ENCODE results near the gene AHCYL2.
"Not testable (repeated sequence)": the region's sequence is repeated elsewhere in the genome, so short reads cannot be mapped to it uniquely, and the experiment has no call there.

AHCYL2 gene

DNA sequence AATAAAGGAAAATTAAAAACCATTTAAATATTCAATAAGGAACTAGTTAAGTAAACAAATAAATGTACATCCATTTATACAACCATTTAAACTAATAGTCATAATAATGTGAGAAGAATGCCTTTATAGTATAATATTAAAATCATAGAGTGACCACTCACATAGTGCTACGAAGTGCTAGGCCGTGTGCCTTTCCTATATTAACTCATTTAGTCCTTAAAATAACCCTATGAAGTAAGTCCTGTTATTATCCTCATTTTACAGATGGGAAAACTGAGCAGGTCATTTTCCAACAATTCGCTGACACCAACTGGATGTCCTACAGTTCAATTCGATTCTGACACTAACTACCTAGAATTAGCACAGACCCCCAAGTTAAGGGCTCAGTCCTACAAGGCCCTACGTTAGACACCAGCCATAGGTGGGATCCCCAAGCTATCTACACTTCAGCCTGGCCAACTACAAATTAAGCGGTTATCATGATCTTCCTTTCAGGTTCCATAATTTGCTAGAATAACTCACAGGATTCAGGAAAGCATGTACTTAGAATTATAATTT, 213.5 kb downstream of the AHCYL2 start:
- DNase-seq (ENCODE audit: extremely low read depth, low read depth): no peak
- H3K4me3 ChIP-seq (replicated peaks; ENCODE audit: low read depth, low read length): no peak overlapping the region
- no peak for TF ChIP-seq CTCF (IDR thresholded peaks at IDR 0.05; ENCODE audit: low read depth, low read length, missing control alignments)

DNA sequence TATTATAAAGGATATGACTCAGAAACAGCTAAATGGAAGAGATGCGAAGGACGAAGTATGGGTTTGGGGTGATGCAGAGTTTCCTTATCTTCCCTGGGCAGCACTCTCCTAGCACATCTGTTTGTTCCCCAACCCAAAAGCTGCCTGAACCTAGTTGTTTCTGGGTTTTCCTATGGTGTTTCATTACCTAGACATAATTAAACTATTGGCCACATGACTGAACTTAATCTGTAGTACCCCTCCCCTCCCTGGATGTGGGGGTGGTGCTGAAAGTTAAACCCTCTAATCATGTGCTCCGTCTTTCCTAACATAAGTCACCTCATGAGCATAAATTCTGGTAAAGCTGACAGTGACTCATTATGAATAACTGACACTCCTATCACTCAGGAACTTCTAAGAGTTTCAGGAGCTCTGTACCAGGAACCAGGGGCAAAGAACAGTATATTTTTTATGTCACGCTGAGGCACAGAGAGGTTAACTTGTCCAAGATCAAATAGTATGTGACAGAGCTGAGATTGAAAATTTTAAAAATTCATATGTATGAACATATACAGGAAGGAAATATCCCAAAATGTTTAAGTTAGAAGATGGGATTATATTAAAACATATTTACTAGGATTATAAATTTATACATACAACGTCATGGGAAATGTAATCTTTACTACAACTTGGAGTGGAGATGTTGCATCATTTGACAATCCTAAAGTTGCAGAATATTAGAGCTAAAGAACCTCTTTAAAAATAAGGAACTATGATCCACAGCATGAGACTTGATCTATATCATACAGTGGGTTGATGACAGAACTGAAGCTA, 214.2 kb downstream of the AHCYL2 start:
- DNase-seq (ENCODE audit: extremely low read depth, low read depth): no peak
- no peak for TF ChIP-seq CTCF (IDR thresholded peaks at IDR 0.05; ENCODE audit: low read depth, low read length, missing control alignments)
- H3K4me3 ChIP-seq (replicated peaks; ENCODE audit: low read depth, low read length): no peak overlapping the region

DNA sequence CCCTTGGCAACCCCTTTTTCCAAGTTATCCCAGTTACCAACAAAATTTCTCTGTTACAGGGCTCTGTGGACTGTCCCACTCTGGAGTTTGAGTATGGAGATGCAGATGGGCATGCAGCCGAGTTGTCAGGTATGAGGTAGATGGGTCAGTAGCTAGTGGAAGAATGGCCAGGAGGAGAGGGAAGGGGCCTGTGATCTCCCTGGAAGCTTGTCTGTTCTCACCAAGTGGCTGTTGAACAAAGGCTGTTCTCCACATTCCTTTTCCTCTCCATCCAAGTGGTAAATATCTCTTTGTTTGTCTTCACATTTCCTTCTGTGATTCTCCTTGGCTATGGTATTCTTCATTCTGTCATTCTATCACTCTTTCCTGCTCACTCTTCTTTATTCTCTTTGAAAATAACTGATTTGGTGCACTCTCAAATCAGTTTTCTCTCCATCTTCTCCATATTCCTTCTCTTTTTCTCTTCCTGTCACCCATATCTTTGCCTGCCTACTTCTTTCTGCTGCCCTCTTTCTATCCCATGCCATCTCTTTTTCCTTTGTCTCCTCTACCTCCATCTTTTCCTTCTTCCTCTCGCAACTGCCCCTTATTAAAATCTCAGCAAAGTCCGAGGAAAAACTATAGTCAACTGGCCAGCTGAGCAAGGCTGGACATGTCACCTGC, 215.3 kb downstream of the AHCYL2 start:
- DNase-seq (ENCODE audit: extremely low read depth, low read depth): no peak
- TF ChIP-seq CTCF (IDR thresholded peaks at IDR 0.05; ENCODE audit: low read depth, low read length, missing control alignments): no peak

DNA sequence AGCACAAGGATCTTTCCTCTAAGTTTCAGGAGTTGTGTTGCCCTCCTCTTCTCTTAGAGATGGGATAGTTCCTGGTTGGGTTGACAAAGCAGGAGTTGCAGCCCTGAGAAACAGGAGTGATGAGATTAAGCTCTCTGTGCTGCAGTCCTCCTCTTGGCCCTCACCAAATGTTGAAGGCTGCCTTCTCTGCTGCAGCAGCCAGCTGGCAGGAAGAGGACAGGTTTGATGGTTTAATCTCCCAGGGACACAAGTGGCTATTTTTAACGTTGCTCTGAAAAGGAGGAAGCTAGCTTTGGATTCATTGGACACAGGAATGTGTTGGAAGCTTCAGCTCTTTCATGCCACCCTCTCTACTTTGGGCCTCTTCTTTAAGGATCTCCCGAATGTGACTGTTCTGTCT, 218.8 kb downstream of the AHCYL2 start:
- no peak for TF ChIP-seq CTCF (IDR thresholded peaks at IDR 0.05; ENCODE audit: low read depth, low read length, missing control alignments)
- H3K4me3 ChIP-seq (replicated peaks; ENCODE audit: low read depth, low read length): no peak overlapping the region
- DNase-seq (ENCODE audit: extremely low read depth, low read depth): no peak

More for the DNA sequence above, 215.3 kb downstream of the AHCYL2 start:
- no peak overlapping the region for H3K4me3 ChIP-seq (replicated peaks; ENCODE audit: low read depth, low read length)

DNA sequence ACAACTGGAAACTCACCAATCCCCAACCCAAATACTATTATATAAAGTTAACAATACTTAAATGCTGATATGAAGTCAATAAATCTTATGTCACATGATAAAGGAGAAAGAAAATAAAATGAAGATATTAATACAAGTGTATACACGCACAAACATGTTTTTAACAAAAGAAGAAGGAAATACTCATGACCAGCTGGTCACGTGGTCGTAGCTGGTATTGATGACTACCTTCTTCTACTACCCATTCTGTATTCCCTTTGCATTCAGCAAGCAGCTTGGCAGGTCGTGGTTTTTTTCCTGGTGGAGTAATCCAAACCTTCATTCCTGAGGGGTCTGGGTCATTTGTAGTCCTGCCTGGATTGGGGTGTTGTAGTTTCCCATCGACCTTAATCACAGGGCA, 219.9 kb downstream of the AHCYL2 start:
- not testable (repeated sequence) for DNase-seq (ENCODE audit: extremely low read depth, low read depth); H3K4me3 ChIP-seq (replicated peaks; ENCODE audit: low read depth, low read length)

DNA sequence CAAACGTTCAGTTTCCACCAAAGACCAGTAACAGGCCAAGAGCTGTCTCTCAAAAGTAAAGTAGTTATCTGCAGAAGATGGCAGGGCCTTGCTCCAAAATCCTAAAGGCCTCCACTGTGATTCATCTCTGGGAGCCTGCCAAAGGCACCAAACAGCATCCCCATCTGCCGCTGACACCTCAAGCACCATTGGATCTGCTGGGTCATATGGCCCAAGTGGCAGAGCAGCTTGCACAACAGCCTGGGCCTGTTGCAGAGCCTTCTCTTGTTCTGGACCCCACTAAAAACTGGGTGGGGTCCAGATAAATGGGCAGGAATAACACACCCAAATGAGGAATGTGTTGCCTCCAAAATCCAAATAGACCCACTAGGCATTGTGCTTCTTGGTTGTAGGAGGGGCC, 222.1 kb downstream of the AHCYL2 start:
- H3K4me3 ChIP-seq (replicated peaks; ENCODE audit: low read depth, low read length); DNase-seq (ENCODE audit: extremely low read depth, low read depth): not testable (repeated sequence)

DNA sequence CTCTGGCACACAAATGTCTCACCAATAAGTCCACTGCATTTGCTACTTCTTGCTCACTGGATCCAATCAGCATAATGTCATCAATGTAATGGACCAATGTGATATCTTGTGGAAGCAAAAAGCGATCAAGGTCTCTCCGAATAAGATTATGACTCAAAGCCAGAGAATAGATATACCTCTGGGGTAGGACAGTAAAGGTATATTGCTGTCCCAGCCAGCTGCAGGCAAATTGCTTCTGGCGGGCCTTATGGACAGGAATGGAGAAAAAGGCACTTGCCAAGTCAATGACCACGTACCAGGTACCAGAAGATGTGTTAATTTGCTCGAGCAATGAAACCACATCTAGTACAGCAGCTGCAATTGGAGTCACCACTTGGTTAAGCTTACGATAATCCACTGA, 222.6 kb downstream of the AHCYL2 start:
- not testable (repeated sequence) for DNase-seq (ENCODE audit: extremely low read depth, low read depth); H3K4me3 ChIP-seq (replicated peaks; ENCODE audit: low read depth, low read length)

DNA sequence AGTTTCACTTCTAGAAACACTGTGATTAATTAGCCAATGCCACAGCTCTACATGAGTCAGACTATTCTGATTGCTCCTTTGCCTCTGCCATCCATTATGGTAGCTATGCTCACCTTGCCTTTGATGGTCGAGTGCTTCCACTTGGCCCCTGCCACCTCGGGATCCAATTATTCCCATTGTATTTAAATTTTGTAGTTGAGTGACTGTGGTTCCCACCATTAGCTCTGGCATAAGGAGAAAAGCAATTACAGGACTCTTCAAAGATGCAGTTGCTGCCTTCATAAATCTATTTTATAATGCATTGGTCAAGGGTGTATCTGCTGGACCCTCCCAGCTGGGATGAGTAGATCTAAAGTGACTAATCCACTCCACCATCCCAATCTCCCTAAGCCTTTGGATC, 223.8 kb downstream of the AHCYL2 start:
- not testable (repeated sequence) for H3K4me3 ChIP-seq (replicated peaks; ENCODE audit: low read depth, low read length); DNase-seq (ENCODE audit: extremely low read depth, low read depth)

DNA sequence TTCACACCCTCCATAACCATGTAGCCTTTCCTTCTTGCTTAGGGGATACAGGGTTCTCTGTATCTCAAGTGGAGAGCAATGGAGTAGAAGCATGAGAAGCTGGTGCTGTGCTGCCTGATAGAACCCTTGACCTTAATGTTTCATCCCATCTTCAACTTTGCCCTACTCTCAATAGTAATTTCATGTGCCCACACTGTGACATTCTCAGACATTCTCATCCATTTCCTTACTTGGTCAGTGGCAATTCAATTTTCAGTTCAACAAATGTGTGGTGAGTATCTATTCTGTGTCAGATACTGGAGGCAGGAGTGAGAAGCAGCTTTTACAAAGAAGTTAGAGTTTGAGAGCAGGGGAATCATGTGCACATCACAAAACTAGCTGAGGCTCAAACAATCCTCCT, 225.5 kb downstream of the AHCYL2 start:
- no peak for DNase-seq (ENCODE audit: extremely low read depth, low read depth)
- TF ChIP-seq CTCF (IDR thresholded peaks at IDR 0.05; ENCODE audit: low read depth, low read length, missing control alignments): no peak
- H3K4me3 ChIP-seq (replicated peaks; ENCODE audit: low read depth, low read length): no peak overlapping the region

Data from HFF-Myc (cell line).